Natural killer cell (primary cell): ENCODE measurements around the gene SORCS2. TPM values are rescaled to one million over a fixed set of nuclear protein-coding genes. Genes with fewer than 3 reads are reported as not detected.

Experiments
- ATAC-seq, 3 donors: fragments of 150-1000 bp in 2 of 3; fragments of 200-7000 bp in 1 of 3; cut with Tn5 transposase; 1 replicate in 1 of 3; 2 replicates in 2 of 3; pipeline ENCODE4 v1.10.0; 2021; ENCODE audit warnings: mild to moderate bottlenecking in 2 of 3, moderate library complexity in 2 of 3
- DNase-seq, 2 donors: peaks; one replicate each; pipeline versions ENCODE4 v3.0.0 to v3.0.0-alpha.2; 2013 to 2021; ENCODE audit warnings: mixed read lengths in 1 of 2
- H3K27ac ChIP-seq: one replicate; pipeline ENCODE4 v1.5.1; 2013; ENCODE audit warnings: mild to moderate bottlenecking, low read length
- H3K27me3 ChIP-seq: one replicate; pipeline ENCODE4 v1.6.1; 2013; ENCODE audit warnings: low read length; ENCODE audit not compliant: control insufficient read depth, insufficient read depth
- H3K36me3 ChIP-seq: one replicate; pipeline ENCODE4 v1.6.1; 2013; ENCODE audit warnings: low read length; ENCODE audit not compliant: control insufficient read depth, insufficient read depth
- H3K4me1 ChIP-seq: one replicate; pipeline ENCODE4 v1.6.1; 2013; ENCODE audit warnings: low read length; ENCODE audit not compliant: control insufficient read depth, insufficient read depth
- H3K4me3 ChIP-seq: one replicate; pipeline ENCODE4 v1.5.1; 2013; ENCODE audit warnings: low read length
- H3K9me3 ChIP-seq: one replicate; pipeline ENCODE4 v1.6.1; 2013; ENCODE audit warnings: low read length; ENCODE audit not compliant: control insufficient read depth, insufficient read depth
- H3K27ac Mint-ChIP-seq, 2 donors: one replicate each; pipeline ENCODE4 v1.8.0; 2022; ENCODE audit warnings: mild to moderate bottlenecking in 2 of 2, mixed read lengths in 2 of 2, moderate library complexity in 1 of 2
- H3K27me3 Mint-ChIP-seq, 2 donors: one replicate each; pipeline ENCODE4 v1.8.0; 2022; ENCODE audit warnings: low read depth in 2 of 2, mixed read lengths in 2 of 2
- H3K36me3 Mint-ChIP-seq: one replicate; pipeline ENCODE4 v1.8.0; 2022; ENCODE audit warnings: mixed read lengths
- H3K4me1 Mint-ChIP-seq, 2 donors: one replicate each; pipeline ENCODE4 v1.8.0; 2022; ENCODE audit warnings: mixed read lengths in 2 of 2
- H3K4me3 Mint-ChIP-seq: one replicate; pipeline ENCODE4 v1.8.0; 2022; ENCODE audit warnings: mild to moderate bottlenecking, moderate library complexity, mixed read lengths
- H3K9me3 Mint-ChIP-seq, 2 donors: one replicate each; pipeline ENCODE4 v1.8.0; 2022; ENCODE audit warnings: mixed read lengths in 2 of 2
- WGBS: methylation state at CpG from one replicate; pipeline ENCODE4 v1.1.7; 2013; ENCODE audit warnings: missing lambda C conversion rate; ENCODE audit not compliant: insufficient coverage; 5-methylcytosine and 5-hydroxymethylcytosine counted together
- intact Hi-C: fragments of 100-400 bp; cut with micrococcal nuclease; formaldehyde crosslinking; loops from one replicate; pipeline ENCODE4 v1.14.2; 2022
- total RNA-seq, 4 donors: library from RNA; stranded (reverse); fragments of 120-200 nt in 1 of 4; gene quantifications; one replicate each; pipeline versions ENCODE4 v1.2.3 to v1.2.4, GENCODE V29; 2013 to 2022
- TF ChIP-seq, protein P1 (sequence below): fragments of 200-600 bp; IDR thresholded peaks from one replicate; pipeline ENCODE4 v1.8.0; 2022; ENCODE audit warnings: antibody characterized with exemption

SORCS2 gene
- total RNA-seq, 3 donors from 2014 or later (not counting 1 experiment from before 2014, with no cell fraction given), result 1.2 to 2.5 (median 1.4) TPM

DNA sequence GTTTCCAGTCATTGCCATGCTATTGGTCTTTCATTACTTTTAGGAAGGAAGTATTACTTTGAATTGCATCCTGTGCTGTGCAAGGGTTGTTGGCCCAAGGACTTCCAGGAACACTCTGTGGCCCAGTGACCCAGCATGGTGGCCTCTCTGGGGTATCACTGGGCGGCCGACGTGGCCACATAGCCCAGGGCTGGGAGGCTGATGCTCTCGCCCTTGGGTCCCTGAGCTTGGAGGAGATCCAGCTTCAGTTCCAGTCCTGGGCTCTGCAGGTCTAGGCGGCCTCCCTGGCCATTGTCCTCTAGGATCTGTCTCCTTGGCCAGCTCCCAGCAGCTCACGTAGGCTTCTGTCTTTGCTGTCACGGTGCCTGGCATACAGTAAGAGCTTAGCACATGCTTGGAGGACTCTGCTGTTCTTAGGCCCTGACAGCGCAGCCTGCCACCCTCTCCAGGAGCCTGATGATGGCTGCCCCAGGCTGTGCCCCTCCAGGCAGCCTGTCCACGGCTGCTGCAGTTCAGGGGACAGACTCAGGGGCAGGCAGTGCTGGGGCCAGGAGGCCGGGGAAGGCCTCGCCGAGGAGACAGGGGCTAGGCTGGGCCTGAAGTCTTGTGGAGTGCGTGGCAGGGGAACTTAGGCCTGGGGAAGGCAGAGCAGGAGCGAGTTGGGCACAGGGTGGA, 42.2 kb downstream of the SORCS2 start:
- Histone ChIP-seq H3K36me3 (no peaks in the 10 kb centered on the region), H3K4me1 (no peaks in the 10 kb centered on the region), H3K4me3 (no peak overlapping the region), H3K27ac (no peak overlapping the region), H3K27me3 (no peaks in the 10 kb centered on the region), H3K9me3 (peaks cover 10% of the 10 kb centered on the region)
- WGBS, result 72% methylated on average over 14 of the region's 14 CpGs
- Mint-ChIP-seq H3K9me3 (no peaks in the 10 kb centered on the region), H3K27me3 (peaks cover 3% of the 10 kb centered on the region in 2 donors), H3K4me1 (no peaks in the 10 kb centered on the region), H3K27ac (no peak overlapping the region), H3K4me3 (no peak overlapping the region), H3K36me3 (no peaks in the 10 kb centered on the region)
- DNase-seq (no peak), ATAC-seq (no peak)
- intact Hi-C loops, result no loop called here
- TF ChIP-seq, protein P1, sequence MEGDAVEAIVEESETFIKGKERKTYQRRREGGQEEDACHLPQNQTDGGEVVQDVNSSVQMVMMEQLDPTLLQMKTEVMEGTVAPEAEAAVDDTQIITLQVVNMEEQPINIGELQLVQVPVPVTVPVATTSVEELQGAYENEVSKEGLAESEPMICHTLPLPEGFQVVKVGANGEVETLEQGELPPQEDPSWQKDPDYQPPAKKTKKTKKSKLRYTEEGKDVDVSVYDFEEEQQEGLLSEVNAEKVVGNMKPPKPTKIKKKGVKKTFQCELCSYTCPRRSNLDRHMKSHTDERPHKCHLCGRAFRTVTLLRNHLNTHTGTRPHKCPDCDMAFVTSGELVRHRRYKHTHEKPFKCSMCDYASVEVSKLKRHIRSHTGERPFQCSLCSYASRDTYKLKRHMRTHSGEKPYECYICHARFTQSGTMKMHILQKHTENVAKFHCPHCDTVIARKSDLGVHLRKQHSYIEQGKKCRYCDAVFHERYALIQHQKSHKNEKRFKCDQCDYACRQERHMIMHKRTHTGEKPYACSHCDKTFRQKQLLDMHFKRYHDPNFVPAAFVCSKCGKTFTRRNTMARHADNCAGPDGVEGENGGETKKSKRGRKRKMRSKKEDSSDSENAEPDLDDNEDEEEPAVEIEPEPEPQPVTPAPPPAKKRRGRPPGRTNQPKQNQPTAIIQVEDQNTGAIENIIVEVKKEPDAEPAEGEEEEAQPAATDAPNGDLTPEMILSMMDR, result no peak

DNA sequence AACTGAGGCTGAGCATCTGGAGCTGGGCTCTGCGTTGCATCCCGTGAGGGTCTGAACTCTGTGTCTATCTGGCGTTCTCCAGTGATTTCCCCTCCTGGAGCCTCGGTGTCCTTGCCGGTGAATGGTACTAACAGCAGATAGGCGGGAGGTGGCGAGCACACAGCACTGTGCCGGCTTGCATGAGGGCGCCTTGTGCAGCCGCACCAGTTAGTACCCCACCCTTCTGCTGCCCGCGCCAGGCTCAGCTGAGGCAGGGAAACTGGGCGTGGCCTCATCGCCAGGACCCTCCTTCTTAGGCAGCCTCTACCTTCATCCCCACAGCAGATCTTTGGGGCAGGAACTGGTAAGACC, 42.7 kb downstream of the SORCS2 start:
- ATAC-seq, result no peak
- TF ChIP-seq, protein P1, result no peak

GRCh38 chr4:7236847-7237246, 44.5 kb downstream of the SORCS2 start:
- H3K27ac ChIP-seq, result no peak overlapping the region
- no peak for DNase-seq
- 75% methylated on average over 4 of the region's 4 CpGs for WGBS
- Mint-ChIP-seq H3K27ac (no peak overlapping the region), H3K36me3 (no peaks in the 10 kb centered on the region), H3K4me1 (no peaks in the 10 kb centered on the region), H3K27me3 (peaks cover 6 to 7% of the 10 kb centered on the region in 2 donors), H3K4me3 (no peak overlapping the region), H3K9me3 (no peaks in the 10 kb centered on the region)
- no peak for ATAC-seq
- H3K27me3 ChIP-seq, result no peaks in the 10 kb centered on the region
- peaks cover 10% of the 10 kb centered on the region for H3K9me3 ChIP-seq
- intact Hi-C loops, result no loop called here
- no peaks in the 10 kb centered on the region for H3K36me3 ChIP-seq
- TF ChIP-seq, protein P1, result no peak
- H3K4me1 ChIP-seq, result no peaks in the 10 kb centered on the region
- H3K4me3 ChIP-seq, result no peak overlapping the region

More for the DNA sequence above, 42.7 kb downstream of the SORCS2 start:
- Histone ChIP-seq H3K4me1 (no peaks in the 10 kb centered on the region), H3K27me3 (no peaks in the 10 kb centered on the region), H3K36me3 (no peaks in the 10 kb centered on the region), H3K9me3 (peaks cover 10% of the 10 kb centered on the region), H3K27ac (no peak overlapping the region), H3K4me3 (no peak overlapping the region)
- H3K27me3 Mint-ChIP-seq, result peaks cover 5 to 6% of the 10 kb centered on the region in 2 donors
- no peaks in the 10 kb centered on the region for H3K4me1 Mint-ChIP-seq
- H3K27ac Mint-ChIP-seq, result no peak overlapping the region
- no peaks in the 10 kb centered on the region for H3K36me3 Mint-ChIP-seq
- intact Hi-C loops, result no loop called here
- no peaks in the 10 kb centered on the region for H3K9me3 Mint-ChIP-seq
- WGBS, result 88% methylated on average over 14 of the region's 14 CpGs
- H3K4me3 Mint-ChIP-seq, result no peak overlapping the region
- no peak for DNase-seq

DNA sequence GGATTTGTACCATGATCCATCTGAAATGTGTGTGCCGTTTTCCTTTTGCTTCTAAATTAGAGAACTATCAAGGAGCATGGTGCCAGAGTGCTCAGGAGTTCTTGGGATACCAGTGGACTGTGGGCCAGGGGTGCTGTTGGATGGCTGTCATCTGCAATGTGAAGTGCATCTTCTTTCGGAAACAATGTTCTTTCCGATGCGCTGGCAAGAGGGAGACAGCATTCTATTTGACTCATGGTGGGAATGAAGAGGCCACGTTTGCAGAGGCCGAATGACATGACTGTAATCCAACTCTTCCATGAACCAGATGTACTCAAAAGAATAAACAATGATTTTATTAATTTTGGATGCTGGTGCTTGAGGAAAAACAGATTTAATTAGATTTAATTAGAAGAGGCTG, 45.5 kb downstream of the SORCS2 start:
- H3K27me3 ChIP-seq, result no peaks in the 10 kb centered on the region
- H3K27me3 Mint-ChIP-seq, result peaks cover 10% of the 10 kb centered on the region in 2 donors
- H3K9me3 Mint-ChIP-seq, result no peaks in the 10 kb centered on the region
- H3K27ac Mint-ChIP-seq, result no peak overlapping the region
- no peak overlapping the region for H3K27ac ChIP-seq
- H3K36me3 Mint-ChIP-seq, result no peaks in the 10 kb centered on the region
- peaks cover 10% of the 10 kb centered on the region for H3K9me3 ChIP-seq
- intact Hi-C loops, result no loop called here
- H3K4me3 ChIP-seq, result no peak overlapping the region
- no peak for ATAC-seq
- TF ChIP-seq, protein P1, result no peak
- H3K4me3 Mint-ChIP-seq, result no peak overlapping the region
- H3K4me1 ChIP-seq, result no peaks in the 10 kb centered on the region
- 91% methylated on average over 6 of the region's 6 CpGs for WGBS
- no peaks in the 10 kb centered on the region for H3K36me3 ChIP-seq
- no peaks in the 10 kb centered on the region for H3K4me1 Mint-ChIP-seq
- no peak for DNase-seq
